DND-41 (cell line): Measurements from ENCODE around the gene C1QTNF5.
A peak's percentile ranks its signal among the peaks of the same experiment; 100 is the strongest.

Source experiments
- ATAC-seq: fragments of 200-7000 bp; cut with Tn5 transposase; 3 replicates; pipeline ENCODE4 v1.9.1; 2021; ENCODE audit warnings: low read depth; ENCODE audit not compliant: insufficient read depth
- DNase-seq: peaks from one replicate; pipeline ENCODE4 v3.0.0-alpha.2; 2020
- H2AFZ ChIP-seq: 2 replicates; pipeline ENCODE4 v1.6.0; 2012; ENCODE audit warnings: low read depth, low read length
- H3K27ac ChIP-seq: 2 replicates; pipeline ENCODE4 v1.5.1; 2012; ENCODE audit warnings: low read length, inconsistent platforms
- H3K27me3 ChIP-seq: fragments of 200-600 bp; sonication (generic); 2 replicates; pipeline ENCODE4 v1.6.0; 2012; ENCODE audit warnings: low read length, mild to moderate bottlenecking, inconsistent platforms; ENCODE audit not compliant: insufficient read depth, poor library complexity
- H3K36me3 ChIP-seq: 2 replicates; pipeline ENCODE4 v1.5.1; 2012; ENCODE audit warnings: low read length, inconsistent platforms; ENCODE audit not compliant: insufficient read depth
- H3K4me1 ChIP-seq: 2 replicates; pipeline ENCODE4 v1.5.1; 2012; ENCODE audit warnings: mild to moderate bottlenecking, low read length; ENCODE audit not compliant: insufficient read depth
- H3K4me2 ChIP-seq: 2 replicates; pipeline ENCODE4 v1.6.0; 2012; ENCODE audit warnings: mild to moderate bottlenecking, moderate library complexity, low read length, inconsistent platforms; ENCODE audit not compliant: insufficient read depth
- H3K4me3 ChIP-seq, 2 experiments: fragments of 200-600 bp in 1 of 2; shearing (Covaris generic) in 1 of 2; 2 replicates each; pipeline ENCODE4 v1.5.1; 2012 to 2016; ENCODE audit warnings: inconsistent platforms in 2 of 2, low read length in 2 of 2, mild to moderate bottlenecking in 2 of 2, low read depth in 1 of 2, moderate library complexity in 1 of 2
- H3K79me2 ChIP-seq: 2 replicates; pipeline ENCODE4 v1.6.0; 2012; ENCODE audit warnings: low read length, inconsistent platforms; ENCODE audit not compliant: insufficient read depth
- H3K9ac ChIP-seq: 2 replicates; pipeline ENCODE4 v1.6.0; 2012; ENCODE audit warnings: low read depth, mild to moderate bottlenecking, inconsistent platforms, low read length, moderate library complexity
- H3K9me3 ChIP-seq: 2 replicates; pipeline ENCODE4 v1.5.1; 2012; ENCODE audit warnings: low read length, moderate library complexity, mild to moderate bottlenecking, inconsistent platforms; ENCODE audit not compliant: insufficient read depth, severe bottlenecking
- H4K20me1 ChIP-seq: 2 replicates; pipeline ENCODE4 v1.6.0; 2012; ENCODE audit warnings: low read length; ENCODE audit not compliant: insufficient read depth
- CTCF ChIP-seq: IDR thresholded peaks from 2 replicates; pipeline ENCODE4 v1.5.1; 2012; ENCODE audit warnings: borderline replicate concordance, low read length, moderate library complexity, mild to moderate bottlenecking; ENCODE audit not compliant: poor library complexity, severe bottlenecking; ENCODE audit errors: extremely low read depth
- EZH2 ChIP-seq: IDR thresholded peaks from 3 replicates; pipeline ENCODE4 v1.6.1; 2012; ENCODE audit warnings: borderline replicate concordance, low read depth, mild to moderate bottlenecking, moderate library complexity, low read length, inconsistent platforms; ENCODE audit not compliant: severe bottlenecking

Gene C1QTNF5

DNA sequence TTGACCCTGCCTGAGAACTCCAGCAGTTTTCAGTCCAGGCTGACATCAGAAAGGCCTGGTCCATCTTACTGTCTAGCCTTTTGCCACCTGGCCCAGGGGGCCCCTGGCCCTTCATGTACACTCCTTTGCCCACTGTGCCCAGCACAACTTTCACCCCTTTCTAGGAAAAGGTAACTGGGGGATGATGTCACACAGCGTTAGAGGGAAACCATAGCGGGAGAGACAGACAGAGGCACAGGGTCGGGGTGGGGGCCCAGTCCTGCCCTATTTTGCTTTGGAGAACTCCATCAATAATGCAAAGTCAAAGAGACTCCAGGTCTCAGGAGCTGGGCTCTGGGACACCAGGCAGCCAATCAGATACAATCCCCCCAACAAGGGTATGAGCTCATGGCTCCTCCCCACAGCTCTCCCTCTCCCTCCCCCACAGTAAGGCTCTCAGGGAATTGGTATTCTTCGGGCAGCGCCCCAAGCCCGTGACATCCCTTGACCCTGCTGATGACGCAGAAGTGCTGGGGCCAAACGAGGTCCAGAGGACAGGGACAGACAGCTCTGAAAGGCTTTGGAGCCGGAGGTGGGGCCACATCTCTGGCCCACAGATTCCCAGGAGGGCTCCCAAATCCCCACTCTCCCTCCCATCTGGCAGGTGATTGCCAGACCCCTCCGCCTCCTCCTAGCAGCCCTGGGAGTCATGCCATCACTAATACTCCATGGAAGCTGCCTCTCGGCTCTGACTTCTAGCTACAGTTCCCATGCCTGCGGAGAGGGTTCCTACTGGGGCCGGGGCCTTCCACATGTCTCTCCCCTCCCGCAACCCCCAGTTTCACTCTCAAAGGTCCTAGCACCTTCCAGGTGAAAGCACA is 34.9 kb upstream of the C1QTNF5 start:
- Histone ChIP-seq H3K4me1 (peaks cover 1% of the 10 kb centered on the region; the same call in 1 of the 2 replicates), H3K27me3 (peaks cover 10% of the 10 kb centered on the region), H3K4me2 (no peak overlapping the region), H3K4me3 (no peak overlapping the region), H3K36me3 (no peaks in the 10 kb centered on the region), H2AFZ (no peak overlapping the region), H3K9me3 (no peaks in the 10 kb centered on the region), H3K79me2 (no peaks in the 10 kb centered on the region), H3K9ac (no peak overlapping the region), H4K20me1 (no peaks in the 10 kb centered on the region), H3K27ac (no peak overlapping the region)
- TF ChIP-seq CTCF (no peak), EZH2 (no peak)
- ATAC-seq = no peak
- no peak for DNase-seq

GRCh38 chr11:119374632-119375336 is 34.1 kb upstream of the C1QTNF5 start:
- H3K4me3 ChIP-seq = no peak overlapping the region
- no peaks in the 10 kb centered on the region for H3K9me3 ChIP-seq
- no peak for ATAC-seq
- no peak for TF ChIP-seq EZH2
- TF ChIP-seq CTCF = no peak
- no peak overlapping the region for H3K9ac ChIP-seq
- no peak for DNase-seq
- H3K79me2 ChIP-seq = no peaks in the 10 kb centered on the region
- H3K36me3 ChIP-seq = no peaks in the 10 kb centered on the region
- no peak overlapping the region for H3K27ac ChIP-seq
- peaks cover 4% of the 10 kb centered on the region for H3K27me3 ChIP-seq
- H3K4me1 ChIP-seq = no peaks in the 10 kb centered on the region
- H2AFZ ChIP-seq = no peak overlapping the region
- no peaks in the 10 kb centered on the region for H4K20me1 ChIP-seq
- no peak overlapping the region for H3K4me2 ChIP-seq

GRCh38 chr11:119373921-119374631 is 33.4 kb upstream of the C1QTNF5 start:
- Histone ChIP-seq H3K36me3 (no peaks in the 10 kb centered on the region), H4K20me1 (no peaks in the 10 kb centered on the region), H3K9me3 (no peaks in the 10 kb centered on the region), H2AFZ (no peak overlapping the region), H3K4me2 (no peak overlapping the region), H3K27ac (no peak overlapping the region), H3K4me1 (no peaks in the 10 kb centered on the region), H3K4me3 (no peak overlapping the region), H3K79me2 (no peaks in the 10 kb centered on the region), H3K27me3 (no peaks in the 10 kb centered on the region), H3K9ac (no peak overlapping the region)
- ATAC-seq (peak; percentile 61), DNase-seq (peak; percentile 49)
- TF ChIP-seq CTCF = peak; percentile 81
- TF ChIP-seq EZH2 = no peak
